ENCODE data around the gene MYL3.

GRCh38 chr3:46897829-46898320 lies 34.6 kb upstream of the MYL3 start:
- TF ChIP-seq POLR2A (IDR thresholded peaks at IDR 0.05) (no peak), POLR2AphosphoS5 (IDR thresholded peaks at IDR 0.05) (no peak)
- TF ChIP-seq, protein P1, sequence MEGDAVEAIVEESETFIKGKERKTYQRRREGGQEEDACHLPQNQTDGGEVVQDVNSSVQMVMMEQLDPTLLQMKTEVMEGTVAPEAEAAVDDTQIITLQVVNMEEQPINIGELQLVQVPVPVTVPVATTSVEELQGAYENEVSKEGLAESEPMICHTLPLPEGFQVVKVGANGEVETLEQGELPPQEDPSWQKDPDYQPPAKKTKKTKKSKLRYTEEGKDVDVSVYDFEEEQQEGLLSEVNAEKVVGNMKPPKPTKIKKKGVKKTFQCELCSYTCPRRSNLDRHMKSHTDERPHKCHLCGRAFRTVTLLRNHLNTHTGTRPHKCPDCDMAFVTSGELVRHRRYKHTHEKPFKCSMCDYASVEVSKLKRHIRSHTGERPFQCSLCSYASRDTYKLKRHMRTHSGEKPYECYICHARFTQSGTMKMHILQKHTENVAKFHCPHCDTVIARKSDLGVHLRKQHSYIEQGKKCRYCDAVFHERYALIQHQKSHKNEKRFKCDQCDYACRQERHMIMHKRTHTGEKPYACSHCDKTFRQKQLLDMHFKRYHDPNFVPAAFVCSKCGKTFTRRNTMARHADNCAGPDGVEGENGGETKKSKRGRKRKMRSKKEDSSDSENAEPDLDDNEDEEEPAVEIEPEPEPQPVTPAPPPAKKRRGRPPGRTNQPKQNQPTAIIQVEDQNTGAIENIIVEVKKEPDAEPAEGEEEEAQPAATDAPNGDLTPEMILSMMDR (IDR thresholded peaks at IDR 0.05) = no peak
